GM12891 (cell line): ENCODE data around the gene WFDC1.

Experiments used
- PAX5 ChIP-seq: IDR thresholded peaks from 2 replicates; pipeline ENCODE4 v1.6.1; 2011; ENCODE audit warnings: low read length, moderate library complexity, mild to moderate bottlenecking; ENCODE audit not compliant: insufficient read depth, severe bottlenecking
- POLR2A ChIP-seq: IDR thresholded peaks from 2 replicates; pipeline ENCODE4 v1.6.1; 2011; ENCODE audit warnings: low read depth, low read length, control low read depth
- POLR2AphosphoS5 ChIP-seq: IDR thresholded peaks from 2 replicates; pipeline ENCODE4 v1.6.1; 2011; ENCODE audit warnings: low read depth, low read length, control low read depth
- POU2F2 ChIP-seq: IDR thresholded peaks from 2 replicates; pipeline ENCODE4 v1.6.1; 2011; ENCODE audit warnings: low read depth, mild to moderate bottlenecking, control low read depth, low read length, moderate library complexity
- SPI1 ChIP-seq: IDR thresholded peaks from 2 replicates; pipeline ENCODE4 v1.6.1; 2011; ENCODE audit warnings: low read depth, low read length, control low read depth
- TAF1 ChIP-seq: IDR thresholded peaks from 2 replicates; pipeline ENCODE4 v1.6.1; 2011; ENCODE audit warnings: low read depth, low read length, control low read depth

- TF ChIP-seq POLR2A: no peak
- TF ChIP-seq TAF1: no peak
- TF ChIP-seq POLR2AphosphoS5: no peak
- TF ChIP-seq POU2F2: no peak
- TF ChIP-seq PAX5: no peak
- no peak for TF ChIP-seq SPI1
These were observed 36.4 kb upstream of the WFDC1 start for GRCh38 chr16:84258266-84258665.
